Activated CD8-positive, alpha-beta memory T cell treated with anti-CD3 and anti-CD28 coated beads, Interleukin-2, amount 50 U/mL, for 4 hours (primary cell): ENCODE data around the gene TRIM63.
A peak's percentile ranks its signal among the peaks of the same experiment; 100 is the strongest.
"Not testable (repeated sequence)": the region's sequence is repeated elsewhere in the genome, so short reads cannot be mapped to it uniquely, and the experiment has no call there.

Source experiments
- DNase-seq: peaks from one replicate; pipeline ENCODE4 v3.0.0-alpha.2; 2020

The TRIM63 gene

DNA sequence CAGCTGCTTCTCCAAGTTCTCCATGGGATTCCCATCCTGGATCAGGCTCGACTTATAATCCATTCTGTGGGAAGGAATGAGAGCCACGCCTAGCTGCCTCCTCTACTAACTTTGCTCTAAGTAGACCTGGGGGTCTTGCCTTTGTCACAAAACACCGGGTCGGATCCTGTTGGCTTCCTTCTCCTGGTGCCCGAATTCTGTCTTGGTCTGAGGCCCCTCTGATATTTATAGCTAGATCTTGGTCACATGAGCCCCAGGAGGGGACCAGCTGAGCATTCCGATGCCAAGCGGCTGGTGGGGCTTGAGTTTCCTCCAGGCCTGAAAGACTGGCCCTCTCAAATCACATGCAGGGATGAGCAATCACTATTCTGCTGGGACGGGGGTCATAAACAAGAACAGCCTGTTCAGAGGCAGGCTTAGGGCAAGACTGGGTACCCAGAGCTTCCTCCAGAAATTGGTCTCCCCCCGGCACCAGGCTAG is at the start of gene TRIM63:
TSS of gene TRIM63 (minus strand) at position 199 of the 480 bp plus-strand sequence. CDS start at position 63, 136 bp downstream.
- DNase-seq: no peak

DNA sequence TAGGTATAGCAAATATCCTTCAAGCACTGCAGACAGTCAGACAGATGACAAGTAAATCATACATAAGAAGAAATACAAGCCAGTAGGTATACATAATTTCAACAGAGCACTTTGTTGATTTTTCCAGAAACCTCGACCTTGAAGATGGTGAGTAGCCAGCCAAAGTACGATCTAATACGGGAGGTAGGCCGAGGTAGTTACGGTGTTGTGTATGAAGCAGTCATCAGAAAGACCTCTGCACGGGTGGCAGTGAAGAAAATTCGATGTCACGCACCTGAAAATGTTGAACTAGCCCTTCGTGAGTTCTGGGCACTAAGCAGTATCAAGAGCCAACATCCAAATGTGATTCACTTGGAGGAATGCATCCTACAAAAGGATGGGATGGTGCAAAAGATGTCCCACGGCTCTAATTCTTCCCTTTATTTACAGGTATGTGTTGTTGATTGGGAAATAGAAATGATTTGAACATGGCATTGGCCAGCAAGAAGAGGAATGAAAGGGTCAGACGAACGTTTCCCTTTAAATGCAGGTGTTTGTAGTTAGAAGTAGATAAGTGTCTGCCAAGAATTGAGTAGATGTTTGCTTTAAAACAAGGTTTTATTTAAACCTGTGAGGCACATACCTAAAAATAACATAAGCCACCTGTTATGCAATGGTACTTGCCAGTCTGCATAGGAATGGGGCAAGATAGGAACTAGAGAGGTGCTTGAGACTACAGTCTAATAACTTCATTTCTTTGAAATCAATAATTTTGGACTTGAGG is 46.9 kb upstream of the TRIM63 start:
- no peak for DNase-seq

DNA sequence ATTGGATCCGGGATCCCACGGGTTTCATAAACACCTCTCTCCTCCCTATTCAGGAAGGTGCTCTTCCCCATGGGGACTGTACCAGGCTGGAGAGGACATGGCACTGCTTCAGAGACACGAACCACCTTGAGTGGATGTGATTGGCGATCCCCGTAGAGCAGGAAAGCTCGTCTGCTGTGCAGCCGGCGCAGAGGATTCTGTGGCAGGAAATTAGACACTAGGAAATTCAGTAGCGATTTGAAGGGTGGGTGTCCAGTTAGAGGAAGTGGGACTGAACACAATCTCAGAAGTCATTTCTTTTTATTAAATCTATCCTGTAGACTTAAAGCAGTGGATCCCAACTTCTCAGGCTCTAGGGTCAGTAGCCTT is 45.0 kb upstream of the TRIM63 start:
- no peak for DNase-seq

DNA sequence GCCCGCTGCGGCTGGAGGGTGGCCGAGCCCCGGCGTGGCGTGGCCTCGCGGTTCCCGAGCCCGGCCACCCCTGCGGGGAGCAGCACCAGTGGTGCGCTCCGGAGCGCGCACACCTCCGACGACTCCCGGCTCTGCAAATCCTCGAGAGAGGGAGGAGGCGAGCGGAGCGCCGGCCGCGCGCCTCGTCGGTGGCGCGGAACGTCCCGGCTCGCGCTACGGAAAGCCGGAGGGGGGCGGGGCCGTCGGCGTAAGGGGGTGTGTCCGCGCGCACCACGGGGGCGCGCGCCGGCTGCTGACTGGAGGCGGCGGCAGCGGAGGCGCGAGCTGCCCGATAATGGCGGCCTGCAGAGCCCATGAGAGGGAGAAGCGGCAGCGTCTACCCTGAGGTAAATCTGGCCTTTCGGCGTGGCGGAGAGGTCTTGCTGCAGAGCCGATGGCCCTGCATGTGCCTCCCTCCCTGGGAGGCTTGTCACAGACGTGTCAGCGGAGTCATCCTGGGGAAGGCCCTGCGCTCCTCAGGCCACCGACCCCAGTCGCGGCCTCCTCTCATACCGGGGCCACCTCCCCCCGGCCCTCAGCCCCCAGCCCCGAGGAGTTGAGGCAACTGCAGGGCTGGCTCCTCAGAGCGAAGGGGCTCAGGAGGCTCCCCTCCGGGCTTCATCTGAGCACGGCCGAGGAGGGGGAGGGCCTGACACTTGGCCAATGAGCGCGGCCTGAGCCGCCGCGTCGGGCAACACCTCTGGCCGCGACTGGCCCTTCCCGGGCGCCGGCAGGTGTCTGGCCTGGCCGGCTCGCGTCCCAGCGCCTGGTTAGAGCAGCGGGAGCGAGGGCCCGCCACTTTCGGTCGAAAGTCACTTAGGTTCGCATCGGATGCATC is 44.3 kb upstream of the TRIM63 start, which contains the start of gene PDIK1L:
TSS of gene PDIK1L (plus strand) at position 295 of the 877 bp plus-strand sequence. CDS start 2,485 bp downstream, outside the sequence.
- peak; percentile 94 for DNase-seq

GRCh38 chr1:26110731-26111529 is 43.5 kb upstream of the TRIM63 start:
- peak; percentile 66 for DNase-seq

- DNase-seq: no peak
Observed at GRCh38 chr1:26109229-26110164, 42.1 kb upstream of the TRIM63 start.

DNA sequence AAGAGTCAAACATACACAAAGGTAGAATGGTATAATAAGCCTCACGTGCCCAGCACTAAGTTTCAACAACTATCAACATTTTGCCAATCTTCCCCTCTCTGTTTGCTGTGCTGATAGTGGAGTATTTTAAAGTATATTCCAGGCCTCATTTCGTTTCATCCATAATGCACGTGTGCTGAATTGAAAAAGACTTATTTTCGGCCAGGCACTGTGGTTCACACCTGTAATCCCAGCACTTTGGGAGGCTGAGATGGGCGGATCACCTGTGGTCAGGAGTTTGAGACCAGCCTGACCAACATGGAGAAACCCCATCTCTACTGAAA is 37.8 kb upstream of the TRIM63 start:
- DNase-seq: not testable (repeated sequence)

GRCh38 chr1:26102526-26102925 is 35.1 kb upstream of the TRIM63 start:
- DNase-seq: no peak

DNA sequence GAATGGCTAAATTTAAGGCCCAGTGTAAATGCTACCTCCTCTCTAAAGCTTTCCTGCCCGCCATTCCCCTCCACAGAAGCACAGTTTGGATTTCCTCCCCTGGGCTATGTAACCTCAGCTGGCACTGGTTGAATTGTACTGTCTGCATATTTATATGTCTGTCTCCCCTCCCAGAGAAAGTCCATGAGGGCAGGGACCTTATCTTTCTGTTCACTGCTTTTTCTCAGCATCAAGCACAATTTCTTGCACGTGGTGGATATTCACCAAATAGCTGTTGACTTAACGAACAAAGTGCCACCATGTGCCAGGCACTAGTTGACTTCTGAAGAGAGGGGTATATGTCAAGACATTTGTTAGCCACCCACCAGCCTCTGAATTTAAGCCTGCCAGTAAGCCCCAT is 34.7 kb upstream of the TRIM63 start:
- DNase-seq: no peak

DNA sequence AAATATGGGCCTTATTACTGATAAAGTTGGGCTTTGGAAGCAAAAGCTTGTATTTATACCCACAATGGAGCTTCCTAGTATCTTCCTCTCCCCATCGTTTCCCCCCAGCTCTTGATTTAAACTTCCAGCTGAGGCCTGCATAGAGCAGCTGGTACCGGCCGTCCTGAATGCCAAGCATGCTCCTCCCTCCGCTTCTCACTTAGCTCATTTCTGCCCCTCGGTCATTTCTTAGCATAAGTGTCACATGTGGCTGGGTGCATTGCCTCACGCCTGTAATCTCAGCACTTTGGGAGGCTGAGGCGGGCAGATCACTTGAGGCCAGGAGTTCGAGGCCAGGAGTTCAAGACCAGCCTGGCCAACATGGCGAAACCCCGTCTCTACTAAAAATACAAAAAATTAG is 32.8 kb upstream of the TRIM63 start:
- not testable (repeated sequence) for DNase-seq

- no peak for DNase-seq
Observed at GRCh38 chr1:26099780-26100179, 32.4 kb upstream of the TRIM63 start.

DNA sequence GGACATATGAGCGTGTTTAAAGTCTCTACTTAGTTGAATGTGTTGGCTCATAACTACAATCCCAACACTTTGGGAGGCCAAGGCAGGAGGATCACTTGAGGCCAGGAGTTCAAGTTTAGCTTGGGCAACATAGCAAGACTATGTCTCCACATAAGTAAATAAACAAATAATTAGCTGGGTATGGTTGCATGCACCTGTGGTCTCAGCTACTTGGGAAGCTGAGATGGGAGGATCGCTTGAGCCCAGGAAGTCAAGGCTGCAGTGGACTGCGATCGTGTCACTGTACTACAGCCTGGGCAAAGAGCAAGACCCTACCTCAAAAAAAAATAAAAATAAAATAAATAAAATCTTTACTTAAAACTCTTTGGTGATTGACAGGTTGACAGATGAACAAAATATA is 31.2 kb upstream of the TRIM63 start:
- no peak for DNase-seq

- no peak for DNase-seq
Observed at GRCh38 chr1:26097696-26098095, 30.3 kb upstream of the TRIM63 start.

DNA sequence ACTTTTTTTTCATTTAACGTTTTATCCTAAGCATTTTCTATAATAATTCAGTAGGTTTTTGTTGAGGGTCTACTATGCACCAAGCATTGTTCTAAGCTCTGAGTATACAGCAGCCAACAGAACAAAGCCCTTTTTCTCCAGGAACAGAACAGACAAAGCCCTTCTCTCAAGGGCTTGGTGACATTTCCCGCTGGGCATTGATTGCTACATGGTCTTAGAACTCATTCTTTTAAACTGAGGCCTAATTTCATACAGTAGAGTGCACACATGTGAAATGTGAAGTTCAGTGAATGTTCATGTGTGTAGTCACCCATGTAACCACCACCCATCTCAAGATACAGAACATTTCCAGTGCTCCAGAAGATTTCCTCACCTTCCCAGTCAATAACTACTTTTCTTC is 29.0 kb upstream of the TRIM63 start:
- no peak for DNase-seq

DNA sequence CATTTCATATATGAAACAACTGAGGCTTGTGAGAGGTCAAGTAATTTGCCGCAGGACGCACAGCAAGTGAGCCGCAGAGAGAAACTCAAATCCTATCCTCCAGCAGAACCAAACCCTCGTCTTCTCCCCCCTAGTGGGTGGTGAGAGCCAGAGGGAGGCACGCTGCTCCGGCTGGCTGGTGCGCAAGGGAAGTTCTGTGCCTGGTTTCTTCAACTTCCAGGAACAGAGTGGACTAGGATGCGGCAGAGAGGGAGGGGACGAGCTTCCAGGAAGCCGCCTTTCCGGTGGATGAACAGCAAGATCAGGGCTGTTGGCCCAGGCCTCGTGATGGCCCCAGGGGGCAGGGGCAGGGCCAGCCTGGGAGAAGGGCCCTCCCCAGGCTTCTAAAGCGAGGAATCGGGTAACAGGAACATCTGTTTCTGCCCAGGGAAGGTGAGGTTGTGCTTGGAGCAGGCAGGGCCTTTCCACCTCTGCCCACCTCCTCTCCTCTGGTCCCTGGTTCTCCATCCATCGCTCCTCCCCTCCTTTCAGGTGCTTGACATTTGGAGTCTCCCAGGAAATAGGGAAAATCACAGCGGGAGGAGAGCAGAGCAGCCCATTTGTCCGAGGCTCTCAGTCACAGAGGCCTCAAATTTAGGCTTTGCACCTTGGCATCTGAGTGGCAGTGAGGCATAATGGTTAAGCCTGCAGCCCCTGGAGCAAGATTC is 27.4 kb upstream of the TRIM63 start:
- DNase-seq: no peak

- DNase-seq: no peak
Observed at GRCh38 chr1:26094076-26094669, 26.7 kb upstream of the TRIM63 start.

GRCh38 chr1:26093569-26093968 is 26.1 kb upstream of the TRIM63 start:
- DNase-seq: not testable (repeated sequence)

- DNase-seq: no peak
Observed at GRCh38 chr1:26092422-26092821, 25.0 kb upstream of the TRIM63 start.

- no peak for DNase-seq
Observed at GRCh38 chr1:26090893-26091292, 23.5 kb upstream of the TRIM63 start.

GRCh38 chr1:26089125-26089524 is 21.7 kb upstream of the TRIM63 start:
- no peak for DNase-seq

DNA sequence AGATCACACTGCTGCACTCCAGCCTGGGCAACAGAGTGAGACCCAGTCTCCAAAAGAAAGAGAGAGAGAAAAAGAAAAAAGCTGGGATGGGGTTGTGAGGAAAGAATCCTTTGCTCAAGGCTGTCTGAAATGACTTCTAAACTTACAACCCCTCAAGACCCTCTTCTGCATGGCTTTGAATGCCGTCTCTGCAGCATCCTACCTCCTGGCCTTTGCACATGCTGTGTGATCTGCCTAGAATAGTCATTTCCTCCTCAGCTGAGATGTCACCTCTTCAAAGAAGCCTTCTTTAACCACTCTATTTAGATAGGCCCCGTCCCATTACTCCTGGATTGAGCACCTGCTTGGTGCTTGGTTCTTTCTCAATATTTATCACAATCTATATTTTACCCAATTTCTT is 17.4 kb upstream of the TRIM63 start:
- no peak for DNase-seq
